NCI-H524 (cell line): ENCODE measurements around the gene ZNF578.
A peak's percentile ranks its signal among the peaks of the same experiment; 100 is the strongest.
"Not testable (repeated sequence)": the region's sequence is repeated elsewhere in the genome, so short reads cannot be mapped to it uniquely, and the experiment has no call there.

ENCODE experiments used
- DNase-seq, 2 experiments: peaks; one replicate each; lab custom pipeline; 2025; lab: John Stamatoyannopoulos, UW

Gene ZNF578

DNA sequence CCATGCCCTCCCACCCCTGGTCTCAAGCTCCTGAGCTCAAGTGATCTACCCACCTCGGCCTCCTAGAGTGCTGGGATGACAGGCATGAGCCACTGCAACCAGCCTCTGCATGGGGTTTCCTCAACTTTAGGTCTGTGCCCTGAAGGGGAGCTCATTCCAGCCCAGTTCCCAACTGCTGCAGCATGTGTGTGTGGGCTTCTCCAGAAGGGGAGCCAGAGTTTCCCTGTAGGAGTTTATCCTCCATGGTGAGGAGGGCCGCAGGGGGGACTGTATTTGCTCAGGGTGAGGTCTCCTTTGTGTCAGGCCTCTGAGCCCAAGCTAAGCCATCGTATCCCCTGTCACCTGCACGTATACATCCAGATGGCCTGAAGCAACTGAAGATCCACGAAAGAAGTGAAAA lies 62.8 kb downstream of the ZNF578 start:
- DNase-seq: no peak

DNA sequence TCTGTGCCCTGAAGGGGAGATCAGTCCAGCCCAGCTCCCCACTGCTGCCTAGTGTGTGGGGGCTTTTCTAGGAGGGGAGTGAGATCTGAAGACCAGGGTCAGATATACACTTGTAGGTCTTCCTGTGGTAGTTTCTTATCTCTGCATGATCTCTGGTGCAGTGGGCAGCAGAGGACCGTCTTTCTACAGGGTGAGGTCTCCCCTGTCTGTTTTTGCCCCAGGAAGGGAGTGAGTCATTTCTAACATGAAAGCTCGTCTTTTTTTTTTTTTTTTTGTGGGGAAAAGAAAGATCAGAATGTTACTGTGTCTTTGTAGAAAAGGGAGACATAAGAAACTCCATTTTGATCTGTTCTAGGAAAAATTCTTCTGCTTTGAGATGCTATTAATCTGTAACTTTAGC lies 65.3 kb downstream of the ZNF578 start:
- no peak for DNase-seq

DNA sequence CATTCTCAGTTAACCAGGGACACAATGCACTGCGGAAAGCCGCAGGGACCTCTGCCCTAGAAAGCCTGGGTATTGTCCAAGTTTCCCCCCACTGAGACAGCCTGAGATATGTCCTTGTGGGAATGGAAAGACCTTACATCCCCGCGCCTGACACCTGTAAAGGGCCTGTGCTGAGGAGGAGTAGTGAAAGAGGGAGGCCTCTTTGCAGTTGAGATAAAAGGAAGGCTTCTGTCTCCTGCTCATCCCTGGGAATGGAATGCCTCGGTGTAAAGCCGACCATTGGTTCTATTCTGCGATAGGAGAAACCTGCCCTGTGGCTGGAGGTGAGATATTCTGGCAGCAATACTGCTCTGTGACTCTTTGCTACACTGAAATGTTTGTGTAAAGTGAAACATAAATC lies 65.8 kb downstream of the ZNF578 start:
- DNase-seq: not testable (repeated sequence)

DNA sequence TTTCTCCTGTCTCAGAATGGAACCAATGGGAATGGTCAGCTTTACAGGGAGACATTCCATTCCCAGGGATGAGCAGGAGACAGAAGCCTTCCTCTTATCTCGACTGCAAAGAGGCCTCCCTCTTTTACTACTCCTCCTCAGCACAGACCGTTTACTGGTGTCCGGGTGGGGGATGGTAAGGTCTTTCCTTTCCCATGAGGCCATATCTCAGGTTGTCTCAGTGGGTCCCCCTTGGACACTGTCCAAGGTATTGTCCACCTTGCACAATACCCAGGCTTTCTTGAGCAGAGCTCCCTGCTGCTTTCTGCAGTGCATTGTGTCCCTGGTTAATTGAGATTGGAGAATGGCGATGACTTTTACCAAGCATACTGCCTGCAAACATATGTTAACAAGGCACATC lies 66.7 kb downstream of the ZNF578 start:
- no peak for DNase-seq

GRCh38 chr19:52522551-52522950 lies 69.2 kb downstream of the ZNF578 start:
- DNase-seq: no peak

- DNase-seq: no peak
Observed at GRCh38 chr19:52524086-52524485, 70.7 kb downstream of the ZNF578 start.

- peak; percentile 75 to 87 for DNase-seq
Observed at GRCh38 chr19:52527134-52527955, 74.0 kb downstream of the ZNF578 start, which contains the start of gene ZNF808. Gene ZNF808, plus strand, starts transcription at chr19:52527668. Its CDS starts 15,617 bp downstream, at chr19:52543285.

DNA sequence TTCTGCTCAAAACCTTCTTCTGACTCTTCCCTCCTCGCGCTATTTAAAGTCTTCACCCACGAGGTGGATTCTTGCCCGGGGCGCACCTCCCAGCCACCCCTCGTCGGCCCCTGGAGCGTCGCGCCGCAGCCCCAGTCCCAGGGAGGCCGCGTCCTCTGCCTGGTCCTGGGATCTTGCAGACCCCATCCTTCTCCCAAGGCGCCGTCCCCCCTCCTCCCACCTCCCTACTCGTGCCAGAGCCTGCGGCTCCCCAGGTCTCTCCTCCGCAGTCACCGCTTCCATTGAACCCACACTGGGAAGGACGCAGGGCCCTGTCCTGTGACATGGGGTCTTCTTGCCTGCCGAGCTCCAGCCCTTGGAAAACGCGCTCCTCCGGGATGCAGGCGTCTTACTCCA lies 74.6 kb downstream of the ZNF578 start:
- DNase-seq: no peak

DNA sequence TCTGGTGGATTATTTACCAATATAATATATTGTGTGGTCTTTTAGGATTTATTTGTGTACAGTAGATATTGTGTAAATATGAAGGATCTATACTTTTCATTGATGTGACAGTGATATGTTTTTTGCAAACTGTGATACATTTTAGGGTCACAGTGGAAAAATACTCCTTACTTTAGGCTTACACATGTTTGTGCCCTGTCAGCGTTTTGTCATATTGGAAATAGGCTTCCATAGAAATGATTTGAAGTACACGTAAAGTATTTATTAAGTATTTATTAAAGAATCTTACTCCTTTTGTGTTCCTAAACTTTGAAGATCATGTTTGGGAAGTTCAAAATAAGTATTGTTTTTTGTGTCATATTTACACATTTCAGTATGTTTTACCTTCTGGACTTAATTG lies 79.1 kb downstream of the ZNF578 start:
- no peak for DNase-seq

DNA sequence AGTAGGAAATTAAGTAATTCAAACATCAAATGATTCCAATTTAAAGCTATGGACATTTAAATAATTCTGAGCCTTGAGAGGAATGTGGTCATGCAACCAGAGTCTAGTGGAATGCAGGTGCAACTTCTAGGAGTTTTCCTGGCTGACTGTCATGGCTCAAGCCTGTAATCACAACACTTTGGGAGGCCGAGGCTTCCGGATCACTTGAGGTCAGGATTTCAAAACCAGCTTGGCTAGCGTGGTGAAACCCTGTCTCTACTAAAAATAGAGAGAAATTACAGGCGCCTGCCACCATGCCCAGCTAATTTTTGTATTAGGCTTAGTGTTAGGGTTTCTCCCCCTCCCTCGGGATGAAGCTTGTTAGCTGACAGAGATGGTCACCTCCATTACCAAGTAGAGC lies 80.5 kb downstream of the ZNF578 start:
- no peak for DNase-seq

- not testable (repeated sequence) for DNase-seq
Observed at GRCh38 chr19:52535385-52535770, 82.0 kb downstream of the ZNF578 start.

DNA sequence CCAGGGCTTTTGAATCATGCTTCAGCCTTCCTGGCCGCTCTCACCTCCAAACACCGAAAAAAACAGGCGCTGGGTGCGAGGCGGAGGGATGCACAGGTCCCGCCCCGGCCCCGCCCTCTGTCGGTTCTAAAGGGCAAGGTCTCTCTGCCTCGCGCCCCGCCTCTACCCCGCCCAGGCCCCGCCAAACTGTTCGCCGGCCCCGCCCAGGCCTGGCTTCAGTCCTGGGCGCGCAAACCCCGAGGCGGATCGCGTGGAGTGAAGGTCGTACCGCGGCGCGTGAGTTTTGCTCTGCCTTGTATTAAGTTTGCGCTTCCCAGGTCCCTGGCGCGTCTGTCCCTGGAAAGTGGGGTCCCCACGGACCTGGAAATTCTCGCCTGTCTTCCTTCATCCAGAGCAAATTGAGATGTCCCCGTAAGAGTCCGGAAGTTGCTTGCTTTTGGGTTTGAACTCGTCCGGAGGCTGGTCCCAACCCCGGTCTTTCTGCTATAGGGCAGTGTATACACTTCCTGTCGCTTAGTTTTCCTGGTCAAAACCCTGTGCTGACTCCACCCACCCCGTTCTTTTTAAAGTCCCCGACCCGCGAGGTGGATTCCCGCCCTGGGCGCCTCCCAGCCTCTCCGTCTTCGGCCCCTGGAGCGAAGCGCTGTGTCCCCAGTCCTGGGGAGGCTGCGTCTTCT lies 82.6 kb downstream of the ZNF578 start:
- DNase-seq: no peak

DNA sequence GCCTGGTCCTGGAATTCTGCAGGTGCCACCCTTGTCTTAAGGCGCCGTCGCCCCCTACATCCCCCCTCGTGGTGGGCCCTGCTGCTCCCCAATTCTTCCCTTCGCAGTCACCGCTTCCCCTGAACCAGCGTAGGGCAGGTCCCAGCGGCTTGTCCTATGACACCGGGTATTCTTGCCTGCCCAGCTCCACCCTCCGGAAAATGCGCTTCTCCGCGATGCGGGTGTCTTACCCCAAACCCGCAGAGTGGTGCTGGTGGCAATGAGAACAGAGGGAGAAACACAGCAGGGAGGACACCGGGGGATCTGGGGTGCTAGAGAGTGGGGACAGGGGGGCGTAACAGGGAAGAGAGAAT lies 83.1 kb downstream of the ZNF578 start:
- DNase-seq: no peak

DNA sequence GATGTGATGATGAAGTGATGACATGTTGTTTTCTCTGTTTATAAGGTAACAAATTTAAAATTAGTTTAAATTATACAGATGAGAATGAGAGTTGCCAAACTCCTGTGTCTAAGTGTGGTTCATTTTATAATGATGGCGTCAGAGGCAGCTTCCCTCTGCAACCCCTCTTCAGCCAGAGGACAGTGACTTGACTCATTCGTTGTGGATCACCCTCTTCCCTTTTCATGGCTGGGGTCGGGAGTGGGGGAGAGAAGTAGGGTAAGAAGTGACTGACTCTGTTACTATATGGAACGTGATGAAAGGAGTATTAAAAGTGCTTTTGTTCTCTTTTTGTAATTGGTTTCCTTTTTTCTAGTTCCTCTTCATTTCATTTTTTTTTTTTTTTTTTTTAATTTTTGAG lies 85.5 kb downstream of the ZNF578 start:
- not testable (repeated sequence) for DNase-seq

GRCh38 chr19:52541176-52541575 lies 87.8 kb downstream of the ZNF578 start:
- not testable (repeated sequence) for DNase-seq

GRCh38 chr19:52541608-52542007 lies 88.3 kb downstream of the ZNF578 start:
- DNase-seq: no peak

DNA sequence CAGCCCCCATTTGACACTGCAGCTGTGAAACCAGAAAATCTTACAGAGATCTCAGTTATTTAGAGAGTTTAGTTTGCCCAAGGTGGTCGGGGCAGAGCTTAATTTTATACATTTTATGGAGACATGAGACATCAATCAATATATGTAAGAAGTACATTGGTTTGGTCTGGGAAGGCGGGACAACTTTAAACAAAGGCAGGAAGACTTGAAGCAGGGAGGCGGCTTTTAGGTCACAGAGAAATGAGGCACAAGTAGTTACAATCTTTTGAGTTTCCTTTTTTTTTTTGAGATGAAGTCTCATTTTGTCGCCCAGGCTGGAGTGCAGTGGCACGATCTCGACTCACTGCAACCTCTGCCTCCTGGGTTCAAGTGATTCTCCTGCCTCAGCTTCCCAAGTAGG lies 89.2 kb downstream of the ZNF578 start:
- not testable (repeated sequence) for DNase-seq

DNA sequence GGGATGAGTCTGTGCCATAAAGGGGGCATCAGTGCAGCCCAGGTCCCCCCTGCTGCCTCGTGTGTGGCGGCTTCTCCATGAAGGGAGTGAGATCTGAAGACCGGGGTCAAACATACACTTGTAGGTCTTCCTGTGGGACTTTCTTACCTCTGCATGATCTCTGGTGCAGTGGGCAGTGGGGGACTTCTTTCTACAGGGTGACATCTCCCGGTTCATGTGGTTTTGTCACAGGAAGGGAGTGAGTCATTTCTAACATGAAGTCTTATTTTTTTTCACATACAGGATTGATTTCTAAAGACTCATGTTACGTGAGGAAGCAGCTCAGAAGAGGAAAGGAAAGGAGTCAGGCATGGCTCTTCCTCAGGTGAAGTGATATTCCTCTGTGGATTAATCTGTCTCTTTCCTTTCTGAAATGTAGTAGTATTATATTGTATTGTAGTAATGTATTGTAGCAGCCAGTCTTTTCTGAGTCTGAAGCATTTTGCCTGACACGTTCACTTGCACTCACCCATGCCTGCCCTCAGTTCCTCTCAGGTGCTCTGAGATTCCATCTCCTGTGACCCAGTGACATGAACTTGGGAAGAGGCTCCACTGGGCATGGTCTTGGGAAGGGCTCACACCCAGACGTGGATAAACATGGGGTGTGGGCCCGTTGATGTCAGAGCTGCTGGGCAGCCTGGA lies 89.8 kb downstream of the ZNF578 start:
- no peak for DNase-seq

DNA sequence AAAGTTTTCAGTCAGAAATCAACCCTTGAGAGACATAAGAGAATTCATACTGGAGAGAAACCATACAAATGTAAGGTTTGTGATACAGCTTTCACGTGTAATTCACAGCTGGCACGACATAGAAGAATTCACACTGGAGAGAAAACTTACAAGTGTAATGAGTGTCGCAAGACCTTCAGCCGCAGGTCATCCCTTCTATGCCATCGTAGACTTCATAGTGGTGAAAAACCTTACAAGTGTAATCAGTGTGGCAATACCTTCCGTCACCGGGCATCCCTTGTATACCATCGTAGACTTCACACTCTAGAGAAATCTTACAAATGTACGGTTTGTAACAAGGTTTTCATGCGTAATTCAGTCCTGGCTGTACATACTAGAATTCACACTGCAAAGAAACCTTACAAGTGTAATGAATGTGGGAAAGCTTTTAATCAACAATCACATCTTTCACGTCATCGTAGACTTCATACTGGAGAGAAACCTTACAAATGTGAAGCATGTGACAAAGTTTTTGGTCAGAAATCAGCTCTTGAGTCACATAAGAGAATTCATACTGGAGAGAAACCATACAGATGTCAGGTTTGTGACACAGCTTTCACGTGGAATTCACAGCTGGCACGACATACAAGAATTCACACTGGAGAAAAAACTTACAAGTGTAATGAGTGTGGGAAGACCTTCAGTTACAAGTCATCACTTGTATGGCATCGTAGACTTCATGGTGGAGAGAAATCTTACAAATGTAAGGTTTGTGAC lies 101.0 kb downstream of the ZNF578 start:
- DNase-seq: no peak

DNA sequence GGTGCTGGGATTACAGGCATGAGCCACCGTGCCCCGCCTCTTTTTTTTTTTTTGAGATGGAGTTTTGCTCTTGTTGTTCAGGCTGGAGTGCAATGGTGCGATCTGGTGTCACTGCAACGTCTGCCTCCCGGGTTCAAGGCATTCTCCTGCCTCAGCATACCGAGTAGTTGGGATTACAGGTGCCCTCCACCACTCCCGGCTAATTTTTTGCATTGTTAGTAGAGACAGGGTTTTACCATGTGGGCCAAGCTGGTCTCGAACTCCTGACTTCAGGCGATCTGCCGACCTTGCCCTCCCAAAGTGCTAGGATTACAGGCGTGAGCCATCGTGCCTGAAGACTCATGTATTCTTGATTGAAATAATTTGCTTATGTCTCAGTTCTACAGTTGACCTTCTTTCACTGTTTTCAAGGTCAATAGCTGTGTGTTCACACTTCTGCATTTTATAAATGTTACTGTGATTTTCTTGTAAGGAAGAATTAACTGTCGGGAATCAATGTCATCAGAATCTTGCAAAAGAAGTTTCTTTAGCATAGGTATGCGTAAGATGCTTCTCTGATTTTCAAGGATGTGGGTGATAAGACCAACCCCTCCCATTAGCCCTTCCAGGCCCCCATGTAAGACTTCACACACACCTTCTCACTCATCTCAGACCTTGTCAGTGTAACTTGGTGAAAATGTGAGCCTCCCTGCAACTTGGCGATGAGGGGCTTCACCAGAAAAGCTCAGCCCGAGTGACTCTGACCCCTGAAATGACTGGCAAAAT lies 104.1 kb downstream of the ZNF578 start:
- no peak for DNase-seq

GRCh38 chr19:52558732-52559445 lies 105.5 kb downstream of the ZNF578 start:
- not testable (repeated sequence) for DNase-seq
